Measurements from ENCODE around the gene STX2.
"Not testable (repeated sequence)": the region's sequence is repeated elsewhere in the genome, so short reads cannot be mapped to it uniquely, and the experiment has no call there.

Gene STX2

GRCh38 chr12:130783110-130783715, 55.8 kb downstream of the STX2 start:
- no peak for DNase-seq (ENCODE audit: insufficient read length, low spot score)
- no peak for FAIRE-seq
- TF ChIP-seq, protein P1, sequence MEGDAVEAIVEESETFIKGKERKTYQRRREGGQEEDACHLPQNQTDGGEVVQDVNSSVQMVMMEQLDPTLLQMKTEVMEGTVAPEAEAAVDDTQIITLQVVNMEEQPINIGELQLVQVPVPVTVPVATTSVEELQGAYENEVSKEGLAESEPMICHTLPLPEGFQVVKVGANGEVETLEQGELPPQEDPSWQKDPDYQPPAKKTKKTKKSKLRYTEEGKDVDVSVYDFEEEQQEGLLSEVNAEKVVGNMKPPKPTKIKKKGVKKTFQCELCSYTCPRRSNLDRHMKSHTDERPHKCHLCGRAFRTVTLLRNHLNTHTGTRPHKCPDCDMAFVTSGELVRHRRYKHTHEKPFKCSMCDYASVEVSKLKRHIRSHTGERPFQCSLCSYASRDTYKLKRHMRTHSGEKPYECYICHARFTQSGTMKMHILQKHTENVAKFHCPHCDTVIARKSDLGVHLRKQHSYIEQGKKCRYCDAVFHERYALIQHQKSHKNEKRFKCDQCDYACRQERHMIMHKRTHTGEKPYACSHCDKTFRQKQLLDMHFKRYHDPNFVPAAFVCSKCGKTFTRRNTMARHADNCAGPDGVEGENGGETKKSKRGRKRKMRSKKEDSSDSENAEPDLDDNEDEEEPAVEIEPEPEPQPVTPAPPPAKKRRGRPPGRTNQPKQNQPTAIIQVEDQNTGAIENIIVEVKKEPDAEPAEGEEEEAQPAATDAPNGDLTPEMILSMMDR (IDR thresholded peaks at IDR 0.05; ENCODE audit: insufficient read depth, missing control alignments), result no peak

GRCh38 chr12:130782245-130782644, 56.8 kb downstream of the STX2 start:
- FAIRE-seq; DNase-seq (ENCODE audit: insufficient read length, low spot score): not testable (repeated sequence)

DNA sequence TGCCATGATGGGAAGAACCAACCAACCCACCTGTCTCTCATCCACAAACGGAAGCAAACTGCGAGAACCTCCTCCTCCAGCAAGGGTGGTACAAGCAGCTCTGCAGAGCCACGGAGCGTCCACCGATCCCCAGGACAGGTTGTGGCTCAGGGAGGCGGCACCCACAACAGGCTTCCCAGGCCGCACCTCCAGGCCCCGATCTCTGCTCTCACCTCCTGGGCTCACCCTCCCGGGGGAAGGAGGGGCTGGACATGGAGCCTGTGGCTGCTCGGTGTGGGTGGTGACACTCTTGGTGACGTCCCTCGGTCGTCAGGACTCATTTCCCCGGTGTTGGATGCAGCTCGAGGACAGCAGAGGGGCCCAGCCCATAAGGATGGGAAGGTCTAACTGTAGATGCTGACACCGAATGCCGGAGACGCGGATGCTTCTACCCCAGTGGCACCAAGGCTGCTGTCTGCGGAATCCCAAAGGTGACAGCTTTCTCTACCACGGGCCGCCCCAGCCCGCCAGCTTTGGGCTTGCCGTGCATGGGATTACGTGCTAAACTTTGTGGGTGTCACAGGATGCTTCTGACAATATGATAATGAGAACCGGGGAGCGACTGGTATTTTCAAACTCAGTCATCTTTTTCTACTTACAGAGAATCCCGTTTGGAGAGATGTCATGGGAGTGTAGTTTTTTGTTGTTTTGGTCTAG, 58.0 kb downstream of the STX2 start:
- no peak for DNase-seq (ENCODE audit: insufficient read length, low spot score)
- FAIRE-seq, result no peak
- TF ChIP-seq, protein P1 (IDR thresholded peaks at IDR 0.05; ENCODE audit: insufficient read depth, missing control alignments), result no peak

DNA sequence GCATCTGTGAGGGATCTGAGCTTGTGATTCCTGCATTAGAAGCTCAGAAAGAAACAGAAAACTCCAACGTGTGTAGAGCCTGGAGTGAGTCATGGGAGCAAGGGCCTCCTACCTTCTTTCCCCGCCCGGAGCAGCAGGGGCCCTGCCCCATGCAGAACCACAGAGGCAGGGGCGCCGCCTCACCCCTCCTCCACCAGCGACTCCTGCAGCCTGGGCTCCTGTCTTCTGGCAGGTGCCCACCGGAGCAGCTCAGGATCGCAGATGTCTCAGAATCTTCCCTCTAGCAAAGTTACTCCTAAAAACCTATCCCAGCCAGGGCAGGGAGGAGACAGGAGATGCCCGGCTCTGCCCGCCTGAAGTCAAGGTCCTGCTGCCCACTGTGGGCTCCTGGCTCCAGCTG, 58.7 kb downstream of the STX2 start:
- FAIRE-seq, result no peak
- DNase-seq (ENCODE audit: insufficient read length, low spot score), result no peak
- TF ChIP-seq, protein P1 (IDR thresholded peaks at IDR 0.05; ENCODE audit: insufficient read depth, missing control alignments), result no peak

DNA sequence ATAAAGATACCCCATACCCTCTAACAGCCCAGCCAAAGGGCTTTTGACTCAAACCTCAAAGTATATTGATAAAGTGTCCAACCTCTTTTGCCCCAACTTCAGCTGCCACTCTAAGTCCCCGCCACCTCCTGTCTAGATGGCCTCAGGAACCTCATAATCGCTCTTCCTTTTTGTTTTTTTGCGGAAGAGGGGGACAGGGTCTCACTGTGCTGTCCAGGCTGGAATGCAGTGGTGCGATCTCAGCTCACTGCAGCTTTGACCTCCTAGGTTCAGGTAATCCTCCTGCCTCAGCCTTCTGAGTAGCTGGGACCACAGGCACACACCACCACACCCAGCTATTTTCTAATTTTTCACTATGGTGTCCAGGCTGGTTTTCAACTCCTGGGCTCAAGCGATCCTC, 60.3 kb downstream of the STX2 start:
- FAIRE-seq (no peak), DNase-seq (ENCODE audit: insufficient read length, low spot score) (no peak)
- TF ChIP-seq, protein P1 (IDR thresholded peaks at IDR 0.05; ENCODE audit: insufficient read depth, missing control alignments), result no peak

- TF ChIP-seq, protein P1 (IDR thresholded peaks at IDR 0.05; ENCODE audit: insufficient read depth, missing control alignments), result no peak
- DNase-seq (ENCODE audit: insufficient read length, low spot score) (no peak), FAIRE-seq (no peak)
Measured at GRCh38 chr12:130776857-130777339, 62.2 kb downstream of the STX2 start.

GRCh38 chr12:130775953-130776856, 62.8 kb downstream of the STX2 start:
- FAIRE-seq (no peak), DNase-seq (ENCODE audit: insufficient read length, low spot score) (no peak)
- TF ChIP-seq, protein P1 (IDR thresholded peaks at IDR 0.05; ENCODE audit: insufficient read depth, missing control alignments), result no peak

All from D721Med (cell line).